ENCODE data around the gene AAR2.

AAR2 gene

DNA sequence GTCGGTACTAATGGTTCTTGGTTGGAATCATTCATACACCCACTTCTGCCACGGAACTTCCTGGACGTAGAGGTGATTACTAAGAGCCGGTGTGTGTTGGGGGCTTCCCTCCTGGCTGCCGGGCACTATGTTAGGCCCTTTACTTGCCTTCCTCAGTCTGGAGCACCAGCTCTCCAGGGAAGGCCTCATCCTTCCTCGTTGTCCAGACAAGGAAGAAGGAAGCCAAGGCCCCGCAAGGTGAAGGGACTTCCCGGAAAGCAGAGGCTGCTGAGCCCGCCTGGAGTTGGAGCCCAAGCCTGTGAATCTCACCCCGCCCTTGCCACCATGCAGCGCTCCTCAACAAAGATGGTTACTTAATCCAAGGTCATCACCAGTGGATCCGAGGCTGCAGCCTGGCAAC lies 26.2 kb downstream of the AAR2 start:
- DNase-seq: no peak

DNA sequence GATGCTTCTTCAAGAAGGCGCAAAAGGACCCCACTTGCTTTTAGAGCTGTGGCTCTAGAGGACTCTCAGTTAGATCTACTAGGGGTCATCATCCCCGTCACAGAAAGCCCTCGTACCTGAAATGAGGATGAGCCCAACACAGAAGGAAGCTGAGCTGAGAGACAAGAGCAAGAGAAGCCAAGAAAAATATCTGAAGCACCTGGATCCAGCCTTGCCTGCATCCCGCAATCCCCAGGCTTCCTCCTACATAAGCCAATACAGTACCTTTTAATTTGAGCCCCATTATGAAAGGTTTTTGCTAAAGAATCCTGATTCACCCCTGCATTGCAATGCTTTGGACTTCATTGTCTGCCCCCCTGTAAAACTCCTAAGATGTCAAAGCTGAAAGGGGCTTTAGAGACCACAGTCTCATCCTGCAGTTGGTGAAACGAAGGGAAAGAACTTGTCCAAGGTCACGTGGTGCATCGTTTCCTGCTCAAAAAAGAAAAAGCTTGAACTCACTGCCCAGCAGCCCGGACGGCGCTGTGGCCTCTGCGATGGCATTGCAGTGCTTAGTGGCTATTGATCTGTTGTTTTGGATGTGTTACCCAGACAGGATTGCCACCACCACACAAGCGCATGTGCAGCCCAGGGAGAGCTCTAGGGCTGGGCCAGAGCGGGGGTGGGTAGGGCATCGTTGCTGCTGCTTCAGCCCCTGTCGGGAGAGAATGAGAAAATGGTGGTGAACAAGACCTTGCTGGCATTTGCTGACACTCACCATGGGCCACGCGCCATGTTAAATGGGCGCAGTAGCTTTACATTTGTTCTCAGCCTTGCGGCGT lies 28.4 kb downstream of the AAR2 start:
- DNase-seq: no peak

DNA sequence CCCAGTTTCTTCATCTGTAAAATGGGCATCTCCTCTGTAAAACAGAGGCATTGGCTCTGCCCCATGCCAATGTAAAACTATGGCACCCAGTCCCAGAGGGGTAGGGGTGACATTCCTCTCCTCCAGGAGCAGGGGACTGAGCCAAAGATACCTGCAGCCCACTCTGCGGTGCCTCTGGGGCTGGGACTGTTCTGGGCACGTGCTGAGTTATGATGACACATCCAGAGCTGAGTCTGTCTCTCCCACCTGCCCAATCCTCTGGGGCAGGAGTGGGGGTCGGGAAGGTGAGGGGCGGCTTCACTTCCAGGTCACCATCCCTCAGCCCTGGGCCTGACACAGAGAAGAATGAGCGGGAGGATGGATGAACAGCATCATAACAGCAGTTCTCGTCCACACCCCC lies 29.9 kb downstream of the AAR2 start:
- DNase-seq: no peak

DNA sequence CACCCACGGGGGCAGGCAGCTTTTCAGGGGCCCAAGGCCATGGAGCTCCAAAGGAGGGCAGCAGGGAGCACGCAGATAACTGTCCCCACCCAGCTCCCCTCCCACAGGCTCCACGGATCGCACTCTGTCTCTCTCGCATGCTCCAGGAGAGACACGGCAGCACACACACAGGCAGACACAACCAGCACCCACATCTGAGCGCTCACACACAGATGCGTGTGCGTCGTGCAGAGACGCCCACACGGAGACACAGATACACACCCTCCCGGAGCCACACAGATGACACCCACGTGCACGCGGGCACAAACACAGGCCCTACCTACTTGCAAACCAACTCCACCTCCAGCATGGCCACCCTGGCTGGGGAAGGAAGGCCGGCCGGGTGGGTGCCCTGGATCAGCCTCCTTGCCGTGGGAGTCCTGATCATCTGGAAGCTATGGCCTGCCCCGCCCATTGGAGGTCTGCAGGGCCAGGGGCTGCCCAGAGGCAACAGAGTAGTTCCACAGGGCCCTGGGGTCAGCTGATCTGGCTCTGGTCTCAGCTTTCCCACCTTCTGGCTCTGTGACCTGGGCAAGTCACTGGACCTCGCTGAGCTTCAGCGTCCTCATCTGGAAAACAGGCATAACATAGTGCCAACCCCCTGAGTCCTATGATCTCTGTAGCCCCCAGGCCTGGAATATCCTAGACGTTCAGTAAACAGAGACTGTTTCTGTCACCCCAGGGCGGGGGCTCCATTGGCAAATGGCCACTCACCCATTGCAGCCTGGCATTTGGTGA lies 31.5 kb downstream of the AAR2 start:
- no peak for DNase-seq

DNA sequence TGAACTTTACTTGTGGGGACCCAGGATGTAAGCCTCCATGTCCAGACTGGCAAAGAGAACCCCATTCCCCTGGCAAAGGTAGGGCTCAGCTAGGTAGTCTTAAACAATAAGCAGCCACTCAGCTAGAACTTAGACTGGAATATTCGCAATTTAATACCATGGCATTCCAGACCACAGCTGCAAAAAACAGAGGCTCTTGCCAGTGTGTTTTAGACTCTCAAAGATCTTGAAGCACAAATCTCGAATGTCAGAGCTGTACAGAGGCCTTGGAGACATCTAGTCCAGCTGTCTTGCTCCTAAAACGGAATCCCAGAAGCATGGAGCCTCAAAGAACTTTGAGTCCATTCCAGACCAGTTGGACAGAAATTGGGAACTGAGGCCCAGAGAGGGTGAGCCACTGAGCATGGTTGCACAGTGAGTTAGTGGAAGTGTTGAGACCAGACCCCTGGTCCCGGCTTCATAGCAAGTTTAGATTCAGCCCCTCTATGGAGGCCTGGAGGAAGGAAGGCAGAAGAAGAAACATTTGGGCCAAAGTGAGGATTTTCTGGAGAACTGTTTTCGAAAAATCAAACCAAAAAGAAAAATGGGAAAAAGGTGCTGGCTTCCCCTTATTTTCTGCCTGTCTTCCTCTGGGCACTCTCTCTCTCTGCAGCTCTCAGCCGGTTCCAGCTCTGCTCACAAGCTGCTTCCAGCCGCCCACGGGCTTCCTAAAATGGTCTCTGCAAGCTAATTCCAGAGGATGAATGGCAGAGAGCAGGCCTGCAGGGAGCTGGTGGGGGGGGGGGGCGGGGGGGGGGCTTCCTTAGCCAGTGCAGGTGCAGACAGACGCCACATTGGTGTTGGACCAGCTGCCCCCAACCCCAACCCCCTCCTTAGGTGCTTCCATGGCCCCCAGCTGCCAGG lies 32.4 kb downstream of the AAR2 start:
- DNase-seq: no peak

DNA sequence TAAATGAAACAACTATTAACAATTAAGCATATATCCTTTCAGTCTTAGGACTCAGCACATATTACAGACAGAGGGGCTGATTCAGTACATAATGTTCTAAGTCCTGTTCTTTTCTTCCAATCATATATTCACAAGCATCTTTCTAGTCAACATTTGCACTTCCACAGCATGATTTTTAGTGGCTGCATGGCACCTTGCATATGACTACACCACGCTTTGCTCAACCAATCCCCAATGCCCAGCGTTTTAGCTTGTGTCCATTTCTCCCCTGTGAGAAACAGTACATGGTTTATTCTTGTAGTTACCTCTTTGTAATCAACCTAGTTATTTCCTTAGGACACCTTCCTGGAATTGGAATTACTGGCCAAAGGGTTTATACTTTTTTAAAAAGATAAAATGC lies 33.2 kb downstream of the AAR2 start:
- DNase-seq: no peak

DNA sequence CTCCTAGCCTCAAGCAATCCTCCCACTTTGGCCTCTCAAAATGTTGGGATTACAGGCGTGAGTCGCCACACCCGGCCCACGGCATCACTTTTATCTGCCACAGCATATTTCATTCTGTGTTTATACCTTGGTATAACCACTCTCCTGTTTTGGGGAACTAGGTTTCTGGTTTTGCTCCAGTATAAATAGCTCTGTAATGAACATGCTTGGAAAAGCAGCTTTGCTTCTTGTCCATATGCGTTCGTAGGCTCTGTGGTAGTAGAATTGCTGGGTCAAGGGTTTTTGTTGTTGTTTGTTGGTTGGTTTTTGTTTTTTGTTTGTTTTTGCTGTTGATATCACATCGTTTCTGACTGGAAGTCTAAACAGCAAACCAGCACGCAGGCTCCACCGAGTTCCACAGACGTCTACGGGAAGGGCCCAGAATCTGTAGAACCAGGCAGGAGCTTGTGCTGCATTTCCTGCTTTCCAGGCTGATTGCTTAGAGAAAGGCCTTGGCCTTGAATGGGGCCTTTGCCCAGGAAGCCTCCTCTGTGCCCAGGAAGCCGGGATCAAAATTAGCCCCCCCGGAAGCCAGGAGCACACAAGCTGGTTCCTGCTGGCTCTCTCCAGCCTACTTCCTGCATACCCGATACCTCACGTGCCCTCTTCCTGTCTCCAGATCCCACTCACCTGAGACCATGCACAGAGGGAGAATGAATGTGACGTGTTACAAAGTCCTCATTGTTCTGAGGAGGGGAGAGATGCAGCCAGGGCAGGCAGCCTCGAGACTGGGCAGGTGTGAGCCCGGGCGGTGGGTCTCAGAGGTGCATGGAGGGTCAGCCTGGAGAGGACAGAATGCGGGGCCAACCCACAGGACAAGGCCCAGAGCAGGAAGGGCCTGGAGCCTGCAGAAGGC lies 34.7 kb downstream of the AAR2 start:
- DNase-seq: no peak

DNA sequence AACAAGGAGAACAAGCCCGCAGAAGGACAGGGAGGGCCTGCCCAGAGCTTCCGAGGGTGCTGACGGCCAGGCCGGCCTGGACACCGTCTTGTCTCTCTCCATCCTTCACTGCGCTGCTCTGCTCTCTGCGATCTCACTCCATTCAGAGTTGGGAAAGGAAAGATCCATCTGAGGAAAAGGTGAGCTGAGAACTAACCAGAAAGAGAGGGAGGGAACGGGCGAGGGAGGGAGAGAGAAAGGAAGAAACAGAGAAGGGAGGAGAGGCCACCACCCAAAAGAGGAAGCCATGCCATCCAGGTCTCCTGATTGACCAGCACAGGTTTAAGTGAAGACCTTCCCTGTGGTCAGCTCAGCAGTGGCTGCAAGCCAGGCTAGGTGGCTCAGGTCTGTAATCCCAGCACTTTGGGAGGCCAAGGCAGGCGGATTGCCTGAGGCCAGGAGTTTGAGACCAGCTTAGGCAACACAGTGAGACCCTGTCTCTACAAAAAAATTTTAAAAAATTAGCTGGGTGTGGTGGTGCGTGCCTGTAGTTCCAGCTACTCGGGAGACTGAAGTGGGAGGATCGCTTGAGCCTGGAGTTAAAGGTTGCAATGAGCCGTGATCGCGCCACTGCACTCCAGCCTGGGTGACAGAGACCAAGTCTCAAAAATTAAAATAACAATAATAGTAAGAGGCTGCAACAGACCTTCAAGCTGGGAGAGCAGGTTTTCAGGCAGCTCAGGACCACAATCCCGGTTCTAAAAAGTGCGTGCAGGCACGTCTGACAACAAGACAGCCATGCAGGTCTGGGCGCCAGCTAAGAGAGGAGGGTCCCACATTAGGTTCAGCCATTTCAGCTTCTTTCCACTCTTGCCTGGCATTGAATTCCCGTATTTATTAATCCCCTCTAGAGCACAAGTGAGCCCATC lies 35.6 kb downstream of the AAR2 start:
- no peak for DNase-seq

DNA sequence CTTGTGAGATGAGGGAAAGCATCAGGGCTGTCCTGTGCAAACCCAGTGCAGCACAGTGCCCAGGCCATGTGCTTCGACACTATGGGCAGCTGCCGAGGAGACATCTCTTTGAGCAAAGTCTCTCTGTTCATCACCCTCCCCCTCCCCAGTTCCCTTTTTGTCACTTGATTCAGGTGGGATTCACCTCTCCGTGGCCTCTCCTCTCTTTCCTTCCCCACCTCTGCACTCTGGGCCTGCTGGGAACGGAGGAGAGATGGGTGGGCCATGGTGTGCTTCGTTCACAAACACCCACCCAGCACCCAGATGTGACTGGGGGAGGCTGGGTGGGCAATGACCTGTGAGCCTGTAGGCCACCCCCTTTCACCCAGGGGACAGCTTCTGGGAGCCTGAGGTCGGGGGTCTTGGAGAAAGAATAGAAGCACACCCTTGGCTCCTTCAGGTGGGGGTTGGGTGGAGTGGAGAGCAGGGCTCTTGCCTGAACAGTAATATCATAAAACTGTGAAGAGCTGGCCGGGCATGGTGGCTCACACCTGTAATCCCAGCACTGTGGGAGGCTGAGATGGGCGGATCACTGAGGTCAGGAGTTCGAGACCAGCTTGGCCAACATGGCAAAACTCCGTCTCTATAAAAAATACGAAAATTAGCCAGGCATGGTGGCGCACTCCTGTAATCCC lies 36.4 kb downstream of the AAR2 start:
- no peak for DNase-seq

DNA sequence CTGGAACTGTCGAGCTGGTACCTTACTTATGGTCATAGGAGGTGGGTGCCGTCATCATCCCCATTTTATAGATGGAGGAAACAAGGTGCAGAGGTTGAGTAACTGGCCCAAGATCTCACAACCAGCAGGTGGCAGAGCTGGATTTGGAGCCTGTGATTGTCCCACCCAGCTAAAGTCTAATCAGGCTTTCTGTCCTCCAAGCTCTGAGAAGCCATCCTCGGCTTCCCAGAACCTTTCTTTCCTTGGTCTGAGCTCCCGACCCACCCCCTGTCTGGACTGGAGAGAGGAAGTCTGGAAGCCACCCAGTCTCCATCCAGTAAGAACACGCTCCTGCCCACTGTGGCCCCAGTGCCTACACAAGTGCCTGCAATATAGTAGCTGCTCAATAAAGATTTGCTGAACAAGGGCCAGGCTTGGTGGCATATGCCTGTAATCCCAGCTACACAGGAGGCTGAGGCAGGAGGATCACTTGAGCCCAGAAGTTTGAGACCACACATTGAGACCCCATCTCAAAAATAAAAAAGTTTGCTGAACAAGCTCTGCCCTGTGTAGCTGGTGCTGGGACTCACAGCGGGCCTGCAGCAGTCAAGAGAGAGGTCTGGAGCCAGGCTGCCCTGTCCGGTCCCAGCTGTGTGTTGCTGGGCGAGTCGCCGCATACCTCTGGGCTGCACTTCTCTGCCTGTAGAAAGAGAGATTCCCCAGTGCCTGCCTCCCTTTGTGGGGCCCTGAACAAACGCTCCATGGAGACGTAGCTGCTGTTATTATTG lies 37.3 kb downstream of the AAR2 start:
- no peak for DNase-seq

DNA sequence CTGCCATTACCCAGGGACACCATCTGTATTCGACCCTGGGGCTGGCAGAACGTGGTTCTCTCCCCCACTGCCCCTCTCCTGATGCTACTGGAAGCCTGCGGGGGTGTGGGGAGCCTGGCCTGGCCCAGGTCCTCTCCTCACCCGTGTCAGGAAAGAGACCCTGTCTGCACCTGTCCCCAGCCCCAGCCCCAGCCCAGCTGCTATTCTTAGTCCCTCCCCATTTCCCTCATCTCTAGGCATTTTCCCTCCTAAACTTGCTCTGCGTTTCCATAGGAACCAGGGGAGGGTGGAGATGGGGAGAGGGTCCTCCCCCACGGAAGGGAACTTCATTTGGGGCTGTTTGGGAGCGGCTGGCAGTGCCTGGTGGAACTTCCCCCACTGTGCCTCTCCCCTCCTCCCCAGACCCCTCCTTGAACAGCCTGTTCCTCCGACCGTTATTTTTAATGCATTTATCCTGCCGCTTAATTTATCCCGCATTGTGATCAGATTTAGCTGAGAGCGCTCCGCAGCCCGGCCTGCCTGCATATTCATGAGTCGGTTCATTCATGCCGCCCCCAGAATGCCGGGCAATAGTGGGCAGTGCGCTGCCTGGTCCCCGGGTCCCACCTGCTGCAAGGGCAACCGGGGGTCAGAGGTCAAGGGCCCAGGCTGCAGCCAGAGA lies 38.0 kb downstream of the AAR2 start:
- no peak for DNase-seq

DNA sequence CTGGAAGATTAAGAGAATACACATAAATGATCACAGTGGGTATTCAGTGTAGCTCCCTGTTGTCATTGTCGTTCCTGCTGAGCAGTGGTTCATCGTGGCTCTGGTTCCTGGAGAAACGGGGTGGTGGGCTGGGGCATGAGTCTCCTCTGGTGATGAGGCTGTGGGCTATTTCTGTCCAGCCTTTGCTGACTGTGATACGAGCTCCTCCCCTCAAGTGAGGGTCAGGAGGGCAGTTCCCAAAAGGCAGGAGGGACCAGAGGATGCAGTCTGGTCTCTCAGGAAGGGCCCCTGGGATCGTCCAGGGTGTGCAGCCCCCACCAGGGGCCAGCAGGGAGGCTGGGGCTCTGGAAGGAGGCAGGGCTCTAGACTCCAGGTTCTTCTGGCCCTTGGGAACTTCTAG lies 38.7 kb downstream of the AAR2 start:
- DNase-seq: no peak

DNA sequence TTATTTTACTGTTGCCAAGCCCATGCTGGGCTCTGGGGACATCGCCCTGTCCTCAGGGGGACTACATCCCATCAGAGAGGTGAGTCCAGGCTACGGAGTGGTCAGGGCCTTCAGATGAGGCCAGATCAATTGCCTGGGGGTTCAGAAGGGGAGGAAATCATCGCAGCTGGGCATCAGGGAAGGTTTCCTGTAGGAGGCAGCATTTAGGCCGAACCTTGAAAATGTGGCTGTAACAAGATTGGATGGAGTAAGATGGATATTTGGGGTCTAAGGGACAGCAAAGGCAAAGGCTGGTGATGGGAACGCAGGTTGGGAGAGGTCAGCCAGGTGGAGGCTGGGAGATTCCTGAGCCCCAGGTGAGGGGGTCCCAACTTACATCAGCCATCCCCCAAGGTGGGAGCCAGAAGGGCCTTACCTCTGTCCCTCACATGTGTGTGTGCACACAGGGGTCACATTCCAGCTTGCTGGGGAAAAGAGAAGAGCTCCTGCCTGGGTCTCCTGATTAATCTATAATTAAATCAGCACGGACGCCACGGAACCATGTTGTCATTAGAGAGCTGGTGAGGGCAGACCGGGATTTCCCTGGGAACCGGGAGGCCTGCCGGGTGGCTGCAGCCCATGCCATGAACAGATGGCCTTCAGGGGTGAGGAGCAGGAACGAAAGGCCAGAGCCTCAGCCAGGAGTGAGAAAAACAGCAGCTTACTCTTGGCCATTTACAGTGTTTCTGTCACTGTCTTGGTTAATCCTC lies 39.3 kb downstream of the AAR2 start:
- DNase-seq: no peak

DNA sequence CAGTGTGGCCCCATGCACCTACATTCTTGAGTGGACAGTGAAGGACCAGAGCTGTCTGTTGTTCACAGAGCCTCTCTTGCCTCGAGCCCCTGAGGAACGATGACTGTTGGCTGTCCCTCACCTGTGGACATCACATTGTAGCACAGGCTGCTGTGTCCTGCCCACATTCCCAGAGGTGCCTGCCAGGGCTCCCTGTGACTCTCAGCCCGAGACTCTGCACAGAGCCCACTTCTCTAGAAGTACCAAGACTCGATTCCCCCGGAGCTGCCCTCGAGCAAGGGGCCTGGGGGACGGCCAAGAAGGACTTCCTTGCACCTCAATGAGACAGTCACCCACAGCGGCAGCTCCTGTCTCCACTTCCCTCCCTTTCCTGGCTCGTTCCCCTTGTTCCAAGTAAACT lies 41.3 kb downstream of the AAR2 start:
- no peak for DNase-seq

DNA sequence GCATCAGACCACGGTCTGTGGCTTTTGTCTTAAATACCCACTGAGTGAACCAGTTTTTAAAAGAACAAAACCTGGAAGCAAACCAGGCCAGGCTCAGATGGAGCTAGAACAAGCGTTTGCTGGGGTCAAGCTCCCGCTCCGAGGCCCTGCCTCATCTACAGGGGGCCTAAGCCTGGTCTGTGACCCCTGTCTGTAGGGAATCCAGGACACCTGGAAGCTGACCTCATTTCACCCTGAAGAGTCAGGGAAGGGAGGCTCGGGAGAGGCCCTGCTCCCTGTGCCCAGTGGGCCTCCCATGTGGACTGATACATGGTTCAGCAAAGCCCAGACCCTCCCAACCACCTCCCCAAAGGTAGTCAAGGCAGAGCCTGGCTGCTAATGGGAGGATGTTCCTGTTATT lies 43.1 kb downstream of the AAR2 start:
- DNase-seq: no peak

DNA sequence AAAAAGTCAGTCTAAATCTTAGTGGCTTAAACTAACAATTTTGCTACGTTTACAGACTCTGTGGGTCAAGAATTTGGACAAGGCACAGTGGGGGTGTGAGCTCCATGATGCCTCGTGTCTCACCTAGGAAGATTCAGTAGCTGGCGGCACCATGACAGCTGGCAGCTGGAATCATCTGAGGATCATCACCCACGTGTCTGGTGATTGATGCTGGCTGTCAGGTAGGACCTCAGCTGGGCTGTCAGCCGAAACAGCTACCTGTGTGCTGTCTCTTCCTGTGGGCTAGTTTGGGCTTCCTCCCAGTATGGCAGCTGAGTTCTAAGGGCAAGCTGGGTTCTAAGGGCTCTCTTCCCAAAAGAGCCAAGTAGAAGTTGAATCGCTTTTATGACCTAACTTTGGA lies 43.5 kb downstream of the AAR2 start:
- DNase-seq: no peak

DNA sequence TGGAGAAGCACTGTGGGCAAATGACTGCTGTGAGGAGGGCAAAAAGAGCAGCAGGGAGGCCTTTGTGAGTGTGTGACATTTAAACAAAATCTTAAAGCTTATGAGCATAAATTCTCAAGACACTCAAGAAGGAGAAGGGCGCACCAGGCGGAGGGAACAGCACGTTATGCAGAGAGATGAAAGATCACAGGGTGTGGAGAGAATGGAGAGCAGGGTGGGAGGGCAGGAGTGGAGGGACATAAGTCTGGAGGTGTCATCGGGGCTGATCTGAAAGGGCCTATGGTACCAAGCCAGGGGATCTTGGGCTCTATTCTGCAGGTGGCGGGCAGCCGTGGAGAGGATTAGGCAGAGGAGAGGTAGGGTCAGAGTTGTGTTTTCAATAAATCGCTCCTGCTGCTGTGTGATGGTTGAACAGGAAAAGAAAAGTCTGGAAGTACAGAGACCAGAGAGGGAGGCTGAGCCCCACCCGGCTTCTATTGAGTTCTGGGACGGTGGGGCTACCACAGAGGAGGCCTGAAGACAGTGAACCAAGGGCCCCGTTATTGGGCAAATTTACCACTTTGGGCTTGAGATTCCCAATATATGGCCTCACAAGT lies 45.6 kb downstream of the AAR2 start:
- no peak for DNase-seq

DNA sequence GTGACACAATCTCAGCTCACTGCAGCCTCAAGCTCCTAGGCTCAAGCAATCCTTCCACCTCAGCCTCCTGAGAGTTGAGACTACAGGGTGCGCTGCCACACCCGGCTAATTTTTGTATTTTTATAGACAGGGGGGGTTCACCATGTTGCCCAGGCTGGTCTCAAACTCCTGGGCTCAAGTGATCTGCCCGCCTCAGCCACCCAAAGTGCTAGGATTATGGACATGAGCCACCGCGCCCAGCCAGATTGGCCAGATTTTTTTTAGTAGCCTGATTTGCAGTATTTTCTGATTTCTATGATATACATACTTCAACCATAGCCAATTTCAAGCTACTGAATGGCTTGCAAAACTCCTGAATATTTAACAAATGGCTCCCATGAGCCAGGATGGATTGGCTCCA lies 48.5 kb downstream of the AAR2 start:
- DNase-seq: no peak
